BJ (cell line): ENCODE results near the gene KHDC1L. TPM values are rescaled to one million over a fixed set of nuclear protein-coding genes. Genes with fewer than 3 reads are reported as not detected.
"Not testable (repeated sequence)": the region's sequence is repeated elsewhere in the genome, so short reads cannot be mapped to it uniquely, and the experiment has no call there.

Source experiments
- CTCF ChIA-PET: fragments of 350-600 bp; formaldehyde crosslinking; extraction: SDS; loops from one replicate; lab custom pipeline; 2021; ENCODE audit warnings: antibody characterized with exemption, inconsistent platforms; lab: Yijun Ruan, JAX
- POLR2A ChIA-PET: fragments of 300-600 bp; sonication (Branson Sonifier 250); formaldehyde crosslinking; extraction: SDS; loops from one replicate; lab custom pipeline; 2021; ENCODE audit warnings: antibody characterized with exemption; lab: Charles Lee
- DNase-seq: peaks from one replicate; pipeline ENCODE4 v3.0.0-alpha.2; 2011; ENCODE audit warnings: low read depth
- H3K27me3 ChIP-seq: 2 replicates; pipeline ENCODE4 v1.6.0; 2011; ENCODE audit warnings: low read length; ENCODE audit not compliant: control insufficient read depth, insufficient read depth
- H3K36me3 ChIP-seq: 2 replicates; pipeline ENCODE4 v1.5.1; 2011; ENCODE audit warnings: low read length; ENCODE audit not compliant: control insufficient read depth, insufficient read depth
- H3K4me3 ChIP-seq: 2 replicates; pipeline ENCODE4 v1.5.1; 2011; ENCODE audit warnings: low read depth, mild to moderate bottlenecking, control low read depth, low read length
- CTCF ChIP-seq: IDR thresholded peaks from 2 replicates; pipeline ENCODE4 v1.5.1; 2011; ENCODE audit warnings: low read depth, mild to moderate bottlenecking, control low read depth, inconsistent platforms, low read length, moderate library complexity; ENCODE audit not compliant: insufficient read depth
- polyA minus RNA-seq: library from RNA; depleted of rRNA, polyadenylated mRNA; stranded (reverse); fragments of >200 nt; gene quantifications from 2 replicates; pipeline ENCODE4 v1.2.3, GENCODE V29; 2011; rRNA and poly(A)+ RNA removed
- polyA plus RNA-seq: library from polyadenylated mRNA; depleted of rRNA; stranded (reverse); fragments of >200 nt; gene quantifications from 2 replicates; pipeline ENCODE4 v1.2.3, GENCODE V29; 2011; rRNA removed

KHDC1L gene
- polyA plus RNA-seq (0.31 TPM in 1 of 2 replicates, not detected in the other), polyA minus RNA-seq (0.77 TPM in 1 of 2 replicates, not detected in the other)

GRCh38 chr6:73225396-73225795, at the start of gene KHDC1L:
KHDC1L (minus strand) TSS chr6:73225496; CDS start chr6:73225408, 88 bp downstream.
- CTCF ChIA-PET = interaction anchor here (1.3 kb wide), 1 partner anchor 11 kb away, joined by 4 read pairs; no protein-coding TSS in a partner anchor
- no peak for TF ChIP-seq CTCF
- no peaks in the 10 kb centered on the region for H3K27me3 ChIP-seq
- DNase-seq = no peak
- H3K4me3 ChIP-seq = no peak within 1 kb of the TSS
- POLR2A ChIA-PET = no interaction called here
- no peaks in the 10 kb centered on the region for H3K36me3 ChIP-seq

GRCh38 chr6:73269296-73269695, 44.0 kb upstream of the KHDC1L start:
- DNase-seq, H3K36me3 ChIP-seq, H3K4me3 ChIP-seq, POLR2A ChIA-PET, H3K27me3 ChIP-seq: not testable (repeated sequence)
- CTCF ChIA-PET = interaction anchor here (0.7 kb wide), 1 partner anchor 16 kb away, joined by 3 read pairs; no protein-coding TSS in a partner anchor

- CTCF ChIA-PET = interaction anchor here (0.7 kb wide), 1 partner anchor 17 kb away, joined by 3 read pairs; no protein-coding TSS in a partner anchor
- H3K4me3 ChIP-seq, H3K36me3 ChIP-seq, H3K27me3 ChIP-seq, POLR2A ChIA-PET, DNase-seq: not testable (repeated sequence)
These were observed 43.6 kb upstream of the KHDC1L start for GRCh38 chr6:73268896-73269295.

GRCh38 chr6:73264446-73264845, 39.1 kb upstream of the KHDC1L start:
- no peak for DNase-seq
- TF ChIP-seq CTCF = no peak
- H3K4me3 ChIP-seq = no peak overlapping the region
- H3K36me3 ChIP-seq = 0 out of 2 replicates have a peak, but pooled peaks cover 2% of the 10 kb centered on the region
- CTCF ChIA-PET = interaction anchor here (0.9 to 1.7 kb wide), 2 partner anchors 22 to 28 kb away, joined by 4 to 5 read pairs; no protein-coding TSS in a partner anchor
- no peaks in the 10 kb centered on the region for H3K27me3 ChIP-seq
- POLR2A ChIA-PET = no interaction called here

GRCh38 chr6:73263570-73263909, 38.2 kb upstream of the KHDC1L start:
- TF ChIP-seq CTCF = no peak

GRCh38 chr6:73262671-73263569, 37.6 kb upstream of the KHDC1L start, which contains the start of gene KHDC1:
KHDC1 (minus strand) TSS chr6:73263196; CDS start chr6:73242517, 20,679 bp downstream.
- H3K27me3 ChIP-seq = no peaks in the 10 kb centered on the region
- POLR2A ChIA-PET = no interaction called here
- no peaks in the 10 kb centered on the region for H3K36me3 ChIP-seq
- peak; percentile 21; the same call in 1 of the 2 replicates for TF ChIP-seq CTCF
- H3K4me3 ChIP-seq = peak within 1 kb of the TSS; percentile 86
- no peak for DNase-seq
- CTCF ChIA-PET = interaction anchor here (1.0 kb wide), 1 partner anchor 14 kb away, joined by 3 read pairs; no protein-coding TSS in a partner anchor

More at GRCh38 chr6:73263570-73263909, 38.2 kb upstream of the KHDC1L start:
- Histone ChIP-seq H3K27me3 (no peaks in the 10 kb centered on the region), H3K4me3 (peak overlapping the region; percentile 86), H3K36me3 (0 out of 2 replicates have a peak, but pooled peaks cover 2% of the 10 kb centered on the region)
- no peak for DNase-seq
- POLR2A ChIA-PET = no interaction called here
- CTCF ChIA-PET = interaction anchor here (1.7 kb wide), 1 partner anchor 22 kb away, joined by 5 read pairs; no protein-coding TSS in a partner anchor
